Neuronal stem cell (in vitro differentiated cells): ENCODE results near the gene ZNF440.

Experiments used
- DNase-seq: peaks from one replicate; pipeline ENCODE4 v3.0.0-alpha.2; 2013; ENCODE audit warnings: low spot score
- H2AFZ ChIP-seq: one replicate; pipeline ENCODE4 v1.6.1; 2013; ENCODE audit warnings: mild to moderate bottlenecking, low read length, inconsistent platforms
- H2AK5ac ChIP-seq: 2 replicates; pipeline ENCODE4 v1.6.1; 2013; ENCODE audit warnings: low read depth, mild to moderate bottlenecking, inconsistent platforms, low read length, moderate library complexity, mixed read lengths
- H2BK120ac ChIP-seq: 2 replicates; pipeline ENCODE4 v1.6.1; 2013; ENCODE audit warnings: low read depth, mild to moderate bottlenecking, inconsistent platforms, low read length, moderate library complexity, mixed read lengths
- H2BK12ac ChIP-seq: one replicate; pipeline ENCODE4 v1.6.1; 2013; ENCODE audit warnings: low read length, inconsistent platforms
- H2BK15ac ChIP-seq: 2 replicates; pipeline ENCODE4 v1.6.1; 2013; ENCODE audit warnings: mild to moderate bottlenecking, low read length, inconsistent platforms, mixed read lengths
- H2BK5ac ChIP-seq: one replicate; pipeline ENCODE4 v1.6.1; 2013; ENCODE audit warnings: inconsistent platforms, mild to moderate bottlenecking, low read length, moderate library complexity
- H3K14ac ChIP-seq: one replicate; pipeline ENCODE4 v1.6.1; 2013; ENCODE audit warnings: low read length, inconsistent platforms
- H3K18ac ChIP-seq: 2 replicates; pipeline ENCODE4 v1.6.1; 2013; ENCODE audit warnings: low read length, inconsistent platforms
- H3K23ac ChIP-seq: 2 replicates; pipeline ENCODE4 v1.6.1; 2013; ENCODE audit warnings: low read depth, mild to moderate bottlenecking, mixed read lengths, low read length, inconsistent platforms; ENCODE audit not compliant: poor library complexity
- H3K27ac ChIP-seq: replicated peaks from 3 replicates; pipeline ENCODE4 v1.5.1; 2013; ENCODE audit warnings: low read length, inconsistent platforms
- H3K27me3 ChIP-seq, 3 experiments: 2 replicates each; pipeline ENCODE4 v1.6.1; 2013; ENCODE audit warnings: low read length in 3 of 3, mild to moderate bottlenecking in 2 of 3, inconsistent platforms in 1 of 3, low read depth in 1 of 3, mixed read lengths in 1 of 3, moderate library complexity in 1 of 3; ENCODE audit not compliant: control insufficient read depth in 3 of 3, insufficient read depth in 3 of 3
- H3K36me3 ChIP-seq, 2 donors: replicated peaks in 1 of 2; 2 replicates each; pipeline ENCODE4 v1.6.1; 2013; ENCODE audit warnings: low read length in 2 of 2; ENCODE audit not compliant: control insufficient read depth in 2 of 2, insufficient read depth in 2 of 2
- H3K4ac ChIP-seq: 2 replicates; pipeline ENCODE4 v1.6.1; 2013; ENCODE audit warnings: inconsistent platforms, mild to moderate bottlenecking, low read length, moderate library complexity
- H3K4me1 ChIP-seq, 2 donors: 1 replicate in 1 of 2; 2 replicates in 1 of 2; pipeline ENCODE4 v1.6.1; 2013; ENCODE audit warnings: low read length in 2 of 2, low read depth in 1 of 2; ENCODE audit not compliant: control insufficient read depth in 2 of 2, insufficient read depth in 1 of 2
- H3K4me2 ChIP-seq: one replicate; pipeline ENCODE4 v1.6.1; 2013; ENCODE audit warnings: mild to moderate bottlenecking, low read length, inconsistent platforms; ENCODE audit not compliant: insufficient read depth, poor library complexity, severe bottlenecking
- H3K4me3 ChIP-seq, 2 donors: 2 replicates each; pipeline ENCODE4 v1.5.1; 2013; ENCODE audit warnings: low read length in 2 of 2, mild to moderate bottlenecking in 2 of 2, inconsistent platforms in 1 of 2, moderate library complexity in 1 of 2
- H3K79me1 ChIP-seq: one replicate; pipeline ENCODE4 v1.6.1; 2013; ENCODE audit warnings: low read depth, mild to moderate bottlenecking, inconsistent platforms, low read length, moderate library complexity
- H3K9ac ChIP-seq: one replicate; pipeline ENCODE4 v1.6.1; 2013; ENCODE audit warnings: mild to moderate bottlenecking, low read depth, low read length, inconsistent platforms; ENCODE audit not compliant: poor library complexity
- H3K9me3 ChIP-seq, 2 donors: replicated peaks in 1 of 2; 2 replicates each; pipeline versions ENCODE3 to v1.6.1; 2013; ENCODE audit warnings: low read length in 2 of 2, mild to moderate bottlenecking in 2 of 2, inconsistent platforms in 1 of 2, low read depth in 1 of 2, mixed read lengths in 1 of 2, moderate library complexity in 1 of 2; ENCODE audit not compliant: control insufficient read depth in 2 of 2, insufficient read depth in 1 of 2
- H4K8ac ChIP-seq: one replicate; pipeline ENCODE4 v1.6.1; 2013; ENCODE audit warnings: low read depth, mild to moderate bottlenecking, inconsistent platforms, low read length, moderate library complexity
- H4K91ac ChIP-seq: one replicate; pipeline ENCODE4 v1.6.1; 2013; ENCODE audit warnings: low read length, low read depth, mild to moderate bottlenecking, inconsistent platforms; ENCODE audit not compliant: poor library complexity
- WGBS, 2 donors: extraction: QIAGEN DNeasy Blood & Tissue Kit; methylation state at CpG; one replicate each; pipeline ENCODE4 v1.1.7; 2013; ENCODE audit warnings: missing lambda C conversion rate in 2 of 2, mixed read lengths in 1 of 2; ENCODE audit not compliant: insufficient read length in 2 of 2, insufficient replicate concordance in 1 of 2; ENCODE audit errors: extremely low coverage in 2 of 2; 5-methylcytosine and 5-hydroxymethylcytosine counted together

Gene ZNF440

DNA sequence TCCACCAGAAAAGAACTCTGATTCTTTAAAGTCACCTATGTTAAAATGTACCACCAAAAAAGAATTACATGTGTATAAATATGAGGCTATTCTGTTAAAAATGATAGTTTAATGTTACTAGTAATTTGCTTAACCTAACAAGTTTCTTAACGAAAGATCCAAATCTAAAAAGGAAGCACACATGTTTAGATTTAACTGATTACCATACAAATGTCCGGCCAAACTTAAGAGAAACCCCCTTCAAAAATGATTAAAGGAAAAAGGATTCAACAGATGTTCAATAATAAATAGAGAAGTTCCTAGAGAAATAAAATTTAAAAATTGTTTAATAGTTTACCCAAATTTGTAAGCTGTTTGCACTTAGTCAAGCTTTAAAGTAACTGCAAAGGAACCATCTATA is 68.5 kb downstream of the ZNF440 start:
- Histone ChIP-seq H3K79me1 (no peaks in the 10 kb centered on the region), H3K9me3 (peaks cover 6 to 24% of the 10 kb centered on the region in 2 donors), H3K9ac (no peak overlapping the region), H3K14ac (no peak overlapping the region), H4K91ac (no peak overlapping the region), H4K8ac (no peak overlapping the region), H2BK15ac (no peak overlapping the region), H2BK5ac (no peak overlapping the region), H2BK12ac (no peak overlapping the region), H3K4me1 (peaks cover 3 to 4% of the 10 kb centered on the region in 2 donors), H3K4ac (no peak overlapping the region), H3K23ac (no peak overlapping the region), H2BK120ac (no peak overlapping the region), H3K4me2 (no peak overlapping the region), H2AFZ (no peak overlapping the region), H3K4me3 (no peak overlapping the region), H3K27ac (no peak overlapping the region), H3K18ac (no peak overlapping the region), H2AK5ac (no peak overlapping the region), H3K27me3 (no peaks in the 10 kb centered on the region), H3K36me3 (no peaks in the 10 kb centered on the region)
- no CpG with 5 or more reads among the region's 2 CpGs for WGBS, 2 donors
- no peak for DNase-seq
